HG03575 (cell line): ENCODE measurements around the gene KRT3.

ENCODE experiments used
- ATAC-seq: cut with Tn5 transposase; IDR thresholded peaks from one replicate; pipeline ENCODE4 v1.9.1; 2021; ENCODE audit not compliant: unreplicated experiment, insufficient number of reproducible peaks, low FRiP score; ENCODE audit errors: extremely low read depth

Gene KRT3

GRCh38 chr12:52828591-52829021, 32.7 kb upstream of the KRT3 start:
- ATAC-seq, result no peak

- ATAC-seq, result no peak
Measured at GRCh38 chr12:52828156-52828555, 32.2 kb upstream of the KRT3 start.

- no peak for ATAC-seq
Measured at GRCh38 chr12:52827499-52828090, 31.7 kb upstream of the KRT3 start.

GRCh38 chr12:52826611-52827498, 30.9 kb upstream of the KRT3 start:
- no peak for ATAC-seq

- no peak for ATAC-seq
Measured at GRCh38 chr12:52825961-52826360, 30.0 kb upstream of the KRT3 start.

- no peak for ATAC-seq
Measured at GRCh38 chr12:52824741-52825410, 29.0 kb upstream of the KRT3 start.

- no peak for ATAC-seq
Measured at GRCh38 chr12:52823761-52824450, 28.0 kb upstream of the KRT3 start.

- ATAC-seq, result no peak
Measured at GRCh38 chr12:52822771-52823510, 27.0 kb upstream of the KRT3 start.

GRCh38 chr12:52821826-52822660, 26.1 kb upstream of the KRT3 start:
- no peak for ATAC-seq

- no peak for ATAC-seq
Measured at GRCh38 chr12:52821071-52821730, 25.3 kb upstream of the KRT3 start.

GRCh38 chr12:52820521-52820920, 24.6 kb upstream of the KRT3 start:
- ATAC-seq, result no peak

- ATAC-seq, result no peak
Measured at GRCh38 chr12:52819731-52820510, 24.0 kb upstream of the KRT3 start.

- no peak for ATAC-seq
Measured at GRCh38 chr12:52818887-52819420, 23.0 kb upstream of the KRT3 start.

GRCh38 chr12:52818388-52818787, 22.5 kb upstream of the KRT3 start:
- no peak for ATAC-seq

- ATAC-seq, result no peak
Measured at GRCh38 chr12:52817699-52818238, 21.9 kb upstream of the KRT3 start.

- no peak for ATAC-seq
Measured at GRCh38 chr12:52817003-52817698, 21.2 kb upstream of the KRT3 start.
